ENCODE data around the gene GGA2.

The GGA2 gene

GRCh38 chr16:23552161-23552560 is 41.9 kb upstream of the GGA2 start:
- TF ChIP-seq TAF1 (IDR thresholded peaks at IDR 0.05; ENCODE audit: borderline replicate concordance, insufficient read depth, low read length), result no peak

GRCh38 chr16:23549938-23550337 is 39.6 kb upstream of the GGA2 start:
- TF ChIP-seq POLR2AphosphoS5 (IDR thresholded peaks at IDR 0.05; ENCODE audit: low read depth, low read length), result no peak
- no peak for TF ChIP-seq TAF1 (IDR thresholded peaks at IDR 0.05; ENCODE audit: borderline replicate concordance, insufficient read depth, low read length)
- no peak for TF ChIP-seq REST (IDR thresholded peaks at IDR 0.05; ENCODE audit: insufficient read depth in 1 of 2, low read depth in 2 of 2, low read length in 2 of 2)
- TF ChIP-seq SIN3A (IDR thresholded peaks at IDR 0.05; ENCODE audit: borderline replicate concordance, insufficient read depth, low read length), result no peak
- TF ChIP-seq FOXP2 (optimal IDR thresholded peaks at IDR 0.05; ENCODE audit: borderline replicate concordance, extremely low read depth, extremely low read length, insufficient read depth), result no peak

GRCh38 chr16:23544436-23544835 is 34.1 kb upstream of the GGA2 start:
- TF ChIP-seq SIN3A (IDR thresholded peaks at IDR 0.05; ENCODE audit: borderline replicate concordance, insufficient read depth, low read length) (no peak), TAF1 (IDR thresholded peaks at IDR 0.05; ENCODE audit: borderline replicate concordance, insufficient read depth, low read length) (no peak), POLR2AphosphoS5 (IDR thresholded peaks at IDR 0.05; ENCODE audit: low read depth, low read length) (no peak), REST (IDR thresholded peaks at IDR 0.05; ENCODE audit: insufficient read depth in 1 of 2, low read depth in 2 of 2, low read length in 2 of 2) (no peak), FOXP2 (optimal IDR thresholded peaks at IDR 0.05; ENCODE audit: borderline replicate concordance, extremely low read depth, extremely low read length, insufficient read depth) (no peak)

GRCh38 chr16:23539984-23540816 is 29.9 kb upstream of the GGA2 start:
- TF ChIP-seq REST (IDR thresholded peaks at IDR 0.05; ENCODE audit: insufficient read depth in 1 of 2, low read depth in 2 of 2, low read length in 2 of 2) (no peak), TAF1 (IDR thresholded peaks at IDR 0.05; ENCODE audit: borderline replicate concordance, insufficient read depth, low read length) (no peak)

- TF ChIP-seq REST (IDR thresholded peaks at IDR 0.05; ENCODE audit: insufficient read depth in 1 of 2, low read depth in 2 of 2, low read length in 2 of 2), result no peak
These were observed 28.6 kb upstream of the GGA2 start for GRCh38 chr16:23538919-23539278.
